Lower leg skin (tissue), 3 donors: ENCODE data around the gene TNS3.

Experiments used
- CTCF ChIP-seq, 3 donors: fragments of 450-650 bp; IDR thresholded peaks; one replicate each; pipeline ENCODE4 v1.5.1; 2016; ENCODE audit warnings: antibody characterized with exemption in 3 of 3, mild to moderate bottlenecking in 3 of 3, moderate library complexity in 2 of 3
- POLR2A ChIP-seq, 2 donors: fragments of 450-650 bp; IDR thresholded peaks; one replicate each; pipeline ENCODE4 v1.6.1; 2016 to 2017; ENCODE audit warnings: antibody characterized with exemption in 2 of 2, mild to moderate bottlenecking in 1 of 2, moderate library complexity in 1 of 2

DNA sequence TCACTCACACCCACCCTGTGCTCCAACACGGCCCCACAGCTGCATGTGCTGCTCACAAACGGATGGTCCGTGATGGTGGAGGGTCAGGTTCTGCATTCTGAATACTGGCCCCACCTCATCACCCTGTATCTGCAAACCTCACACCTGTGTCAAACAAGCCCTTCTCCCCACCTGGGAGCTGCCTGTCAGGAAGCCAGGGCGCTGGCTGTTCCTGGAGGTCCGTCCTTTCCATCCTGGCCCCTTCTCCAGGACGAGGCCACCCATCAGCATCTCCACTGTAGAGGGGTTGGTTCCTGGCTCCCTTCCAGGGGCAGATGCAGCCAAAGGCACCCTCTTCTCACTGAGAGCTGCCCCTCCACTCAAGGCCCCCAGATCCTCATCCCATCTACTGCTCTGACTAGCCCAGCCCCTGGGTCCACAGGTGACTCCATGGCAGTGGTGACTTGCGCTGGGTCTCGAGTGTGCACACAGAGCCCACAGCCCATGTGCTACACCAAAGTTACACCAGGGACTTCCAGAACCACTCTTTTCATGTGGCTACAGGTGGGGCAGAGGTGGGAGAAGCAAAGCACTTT is 229.4 kb downstream of the TNS3 start:
- TF ChIP-seq POLR2A (IDR thresholded peaks at IDR 0.05) (no peak), CTCF (IDR thresholded peaks at IDR 0.05) (no peak)
